Neuronal stem cell (in vitro differentiated cells): Measurements from ENCODE around the gene UTS2B.

Source experiments
- DNase-seq: peaks from one replicate; pipeline ENCODE4 v3.0.0-alpha.2; 2013; ENCODE audit warnings: low spot score
- H2AFZ ChIP-seq: one replicate; pipeline ENCODE4 v1.6.1; 2013; ENCODE audit warnings: mild to moderate bottlenecking, low read length, inconsistent platforms
- H2AK5ac ChIP-seq: 2 replicates; pipeline ENCODE4 v1.6.1; 2013; ENCODE audit warnings: low read depth, mild to moderate bottlenecking, inconsistent platforms, low read length, moderate library complexity, mixed read lengths
- H2BK120ac ChIP-seq: 2 replicates; pipeline ENCODE4 v1.6.1; 2013; ENCODE audit warnings: low read depth, mild to moderate bottlenecking, inconsistent platforms, low read length, moderate library complexity, mixed read lengths
- H2BK12ac ChIP-seq: one replicate; pipeline ENCODE4 v1.6.1; 2013; ENCODE audit warnings: low read length, inconsistent platforms
- H2BK15ac ChIP-seq: 2 replicates; pipeline ENCODE4 v1.6.1; 2013; ENCODE audit warnings: mild to moderate bottlenecking, low read length, inconsistent platforms, mixed read lengths
- H2BK5ac ChIP-seq: one replicate; pipeline ENCODE4 v1.6.1; 2013; ENCODE audit warnings: inconsistent platforms, mild to moderate bottlenecking, low read length, moderate library complexity
- H3K14ac ChIP-seq: one replicate; pipeline ENCODE4 v1.6.1; 2013; ENCODE audit warnings: low read length, inconsistent platforms
- H3K18ac ChIP-seq: 2 replicates; pipeline ENCODE4 v1.6.1; 2013; ENCODE audit warnings: low read length, inconsistent platforms
- H3K23ac ChIP-seq: 2 replicates; pipeline ENCODE4 v1.6.1; 2013; ENCODE audit warnings: low read depth, mild to moderate bottlenecking, mixed read lengths, low read length, inconsistent platforms; ENCODE audit not compliant: poor library complexity
- H3K27ac ChIP-seq: replicated peaks from 3 replicates; pipeline ENCODE4 v1.5.1; 2013; ENCODE audit warnings: low read length, inconsistent platforms
- H3K27me3 ChIP-seq, 3 experiments: 2 replicates each; pipeline ENCODE4 v1.6.1; 2013; ENCODE audit warnings: low read length in 3 of 3, mild to moderate bottlenecking in 2 of 3, inconsistent platforms in 1 of 3, low read depth in 1 of 3, mixed read lengths in 1 of 3, moderate library complexity in 1 of 3; ENCODE audit not compliant: control insufficient read depth in 3 of 3, insufficient read depth in 3 of 3
- H3K36me3 ChIP-seq, 2 donors: replicated peaks in 1 of 2; 2 replicates each; pipeline ENCODE4 v1.6.1; 2013; ENCODE audit warnings: low read length in 2 of 2; ENCODE audit not compliant: control insufficient read depth in 2 of 2, insufficient read depth in 2 of 2
- H3K4ac ChIP-seq: 2 replicates; pipeline ENCODE4 v1.6.1; 2013; ENCODE audit warnings: inconsistent platforms, mild to moderate bottlenecking, low read length, moderate library complexity
- H3K4me1 ChIP-seq, 2 donors: 1 replicate in 1 of 2; 2 replicates in 1 of 2; pipeline ENCODE4 v1.6.1; 2013; ENCODE audit warnings: low read length in 2 of 2, low read depth in 1 of 2; ENCODE audit not compliant: control insufficient read depth in 2 of 2, insufficient read depth in 1 of 2
- H3K4me2 ChIP-seq: one replicate; pipeline ENCODE4 v1.6.1; 2013; ENCODE audit warnings: mild to moderate bottlenecking, low read length, inconsistent platforms; ENCODE audit not compliant: insufficient read depth, poor library complexity, severe bottlenecking
- H3K4me3 ChIP-seq, 2 donors: 2 replicates each; pipeline ENCODE4 v1.5.1; 2013; ENCODE audit warnings: low read length in 2 of 2, mild to moderate bottlenecking in 2 of 2, inconsistent platforms in 1 of 2, moderate library complexity in 1 of 2
- H3K79me1 ChIP-seq: one replicate; pipeline ENCODE4 v1.6.1; 2013; ENCODE audit warnings: low read depth, mild to moderate bottlenecking, inconsistent platforms, low read length, moderate library complexity
- H3K9ac ChIP-seq: one replicate; pipeline ENCODE4 v1.6.1; 2013; ENCODE audit warnings: mild to moderate bottlenecking, low read depth, low read length, inconsistent platforms; ENCODE audit not compliant: poor library complexity
- H3K9me3 ChIP-seq, 2 donors: replicated peaks in 1 of 2; 2 replicates each; pipeline versions ENCODE3 to v1.6.1; 2013; ENCODE audit warnings: low read length in 2 of 2, mild to moderate bottlenecking in 2 of 2, inconsistent platforms in 1 of 2, low read depth in 1 of 2, mixed read lengths in 1 of 2, moderate library complexity in 1 of 2; ENCODE audit not compliant: control insufficient read depth in 2 of 2, insufficient read depth in 1 of 2
- H4K8ac ChIP-seq: one replicate; pipeline ENCODE4 v1.6.1; 2013; ENCODE audit warnings: low read depth, mild to moderate bottlenecking, inconsistent platforms, low read length, moderate library complexity
- H4K91ac ChIP-seq: one replicate; pipeline ENCODE4 v1.6.1; 2013; ENCODE audit warnings: low read length, low read depth, mild to moderate bottlenecking, inconsistent platforms; ENCODE audit not compliant: poor library complexity
- WGBS, 2 donors: extraction: QIAGEN DNeasy Blood & Tissue Kit; methylation state at CpG; one replicate each; pipeline ENCODE4 v1.1.7; 2013; ENCODE audit warnings: missing lambda C conversion rate in 2 of 2, mixed read lengths in 1 of 2; ENCODE audit not compliant: insufficient read length in 2 of 2, insufficient replicate concordance in 1 of 2; ENCODE audit errors: extremely low coverage in 2 of 2; 5-methylcytosine and 5-hydroxymethylcytosine counted together

UTS2B gene

DNA sequence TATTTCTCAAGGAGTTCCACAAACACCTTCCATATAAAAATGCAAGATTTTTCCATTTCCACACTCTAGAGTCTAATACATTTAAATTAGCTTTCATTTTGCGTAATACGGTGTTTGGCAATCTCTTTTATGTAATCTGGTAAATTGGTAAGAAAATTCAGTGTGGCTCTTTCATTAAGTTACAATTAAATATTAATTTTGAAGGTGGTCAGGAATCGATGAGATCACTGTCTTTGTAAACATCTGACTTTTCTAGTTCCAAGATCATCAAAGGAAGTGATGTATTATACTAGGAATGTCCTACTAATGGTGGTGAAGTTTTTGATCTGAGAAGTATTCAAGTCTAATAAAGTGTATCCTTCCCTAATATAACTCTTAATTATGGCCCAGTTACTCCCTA, 1.1 kb upstream of the UTS2B start:
- H2BK5ac ChIP-seq, result no peak overlapping the region
- WGBS, 2 donors, result no CpG with 5 or more reads among the region's 3 CpGs
- peaks cover 0 to 3% of the 10 kb centered on the region in 2 donors for H3K9me3 ChIP-seq
- H4K8ac ChIP-seq, result no peak overlapping the region
- no peak overlapping the region for H3K27ac ChIP-seq
- no peaks in the 10 kb centered on the region for H3K36me3 ChIP-seq
- no peak overlapping the region for H3K23ac ChIP-seq
- H2BK120ac ChIP-seq, result no peak overlapping the region
- no peak overlapping the region for H2BK15ac ChIP-seq
- peak overlapping the region in 1 of 2 donors; percentile 55 for H3K4me3 ChIP-seq
- no peak overlapping the region for H3K9ac ChIP-seq
- no peaks in the 10 kb centered on the region for H3K79me1 ChIP-seq
- no peak overlapping the region for H3K4me2 ChIP-seq
- no peak overlapping the region for H4K91ac ChIP-seq
- no peaks in the 10 kb centered on the region for H3K27me3 ChIP-seq
- no peak overlapping the region for H3K4ac ChIP-seq
- no peak overlapping the region for H2AFZ ChIP-seq
- no peak overlapping the region for H2AK5ac ChIP-seq
- peaks cover 12 to 14% of the 10 kb centered on the region in 2 donors for H3K4me1 ChIP-seq
- H2BK12ac ChIP-seq, result no peak overlapping the region
- DNase-seq, result no peak
- no peak overlapping the region for H3K18ac ChIP-seq
- no peak overlapping the region for H3K14ac ChIP-seq

DNA sequence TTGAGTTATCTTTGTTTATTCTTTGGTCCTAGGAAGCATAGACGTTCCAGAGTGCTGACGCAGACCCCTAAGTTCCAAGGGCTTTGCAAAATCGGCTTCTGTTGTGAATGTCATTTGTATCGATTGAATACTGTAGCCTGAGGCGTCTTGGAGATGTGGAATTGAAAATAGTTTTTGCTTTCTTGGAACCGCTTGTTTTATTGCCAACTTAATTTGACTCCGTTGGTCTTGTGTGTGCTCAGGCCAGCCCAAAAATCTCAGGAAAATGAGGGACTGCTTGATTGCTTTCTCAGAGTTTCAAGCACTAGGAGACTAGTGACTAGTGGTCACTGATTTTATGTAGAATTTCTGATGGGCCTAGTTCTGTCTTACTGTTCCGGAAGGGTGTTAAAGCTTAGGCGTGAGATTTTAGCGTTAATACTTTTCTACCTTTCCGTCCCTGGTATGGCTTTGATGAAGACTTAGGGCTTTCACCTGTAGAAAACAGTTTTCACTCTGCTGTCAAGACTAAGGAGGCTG, 263 bp upstream of the UTS2B start:
- Histone ChIP-seq H3K9ac (no peak overlapping the region), H3K27ac (peak overlapping the region; percentile 32)

GRCh38 chr3:191328962-191329653, 1.2 kb downstream of the UTS2B start, which contains the start of gene CCDC50:
CCDC50 (plus strand) TSS chr3:191329394; CDS start chr3:191329675, 281 bp downstream.
- Histone ChIP-seq H2BK12ac (no peak within 1 kb of the TSS), H2BK15ac (peak within 1 kb of the TSS; percentile 84), H3K9ac (peak within 1 kb of the TSS; percentile 96), H3K18ac (peak within 1 kb of the TSS; percentile 99), H3K79me1 (no peaks in the 10 kb centered on the region), H3K4me2 (peak within 1 kb of the TSS; percentile 61), H3K23ac (peak within 1 kb of the TSS; percentile 96), H3K9me3 (no peaks in the 10 kb centered on the region), H4K8ac (no peak within 1 kb of the TSS), H3K27ac (peak within 1 kb of the TSS; percentile 80), H3K4me1 (peaks cover 12 to 14% of the 10 kb centered on the region in 2 donors), H2AK5ac (peak within 1 kb of the TSS; percentile 15), H2BK5ac (peak within 1 kb of the TSS; percentile 70), H3K36me3 (no peaks in the 10 kb centered on the region), H3K4me3 (peak within 1 kb of the TSS; percentile 55 to 97), H3K27me3 (no peaks in the 10 kb centered on the region), H2AFZ (peak within 1 kb of the TSS; percentile 94), H2BK120ac (no peak within 1 kb of the TSS), H3K14ac (peak within 1 kb of the TSS; percentile 33), H4K91ac (peak within 1 kb of the TSS; percentile 28), H3K4ac (peak within 1 kb of the TSS; percentile 76)
- WGBS, 2 donors, result no CpG with 5 or more reads among the region's 63 CpGs
- peak; percentile 62 for DNase-seq

More for the DNA sequence above, 263 bp upstream of the UTS2B start:
- Histone ChIP-seq H2AK5ac (no peak overlapping the region), H3K79me1 (no peaks in the 10 kb centered on the region), H3K4me3 (peak overlapping the region; percentile 55 to 97), H3K4me2 (peak overlapping the region; percentile 61), H2AFZ (peak overlapping the region; percentile 94), H2BK5ac (no peak overlapping the region), H3K18ac (no peak overlapping the region), H4K8ac (no peak overlapping the region), H2BK12ac (no peak overlapping the region), H3K23ac (no peak overlapping the region), H3K36me3 (no peaks in the 10 kb centered on the region), H2BK120ac (no peak overlapping the region), H3K4me1 (peaks cover 12 to 14% of the 10 kb centered on the region in 2 donors), H3K14ac (no peak overlapping the region), H3K27me3 (no peaks in the 10 kb centered on the region), H3K9me3 (no peaks in the 10 kb centered on the region), H3K4ac (no peak overlapping the region), H2BK15ac (no peak overlapping the region), H4K91ac (no peak overlapping the region)
- no CpG with 5 or more reads among the region's 11 CpGs for WGBS, 2 donors
- no peak for DNase-seq

DNA sequence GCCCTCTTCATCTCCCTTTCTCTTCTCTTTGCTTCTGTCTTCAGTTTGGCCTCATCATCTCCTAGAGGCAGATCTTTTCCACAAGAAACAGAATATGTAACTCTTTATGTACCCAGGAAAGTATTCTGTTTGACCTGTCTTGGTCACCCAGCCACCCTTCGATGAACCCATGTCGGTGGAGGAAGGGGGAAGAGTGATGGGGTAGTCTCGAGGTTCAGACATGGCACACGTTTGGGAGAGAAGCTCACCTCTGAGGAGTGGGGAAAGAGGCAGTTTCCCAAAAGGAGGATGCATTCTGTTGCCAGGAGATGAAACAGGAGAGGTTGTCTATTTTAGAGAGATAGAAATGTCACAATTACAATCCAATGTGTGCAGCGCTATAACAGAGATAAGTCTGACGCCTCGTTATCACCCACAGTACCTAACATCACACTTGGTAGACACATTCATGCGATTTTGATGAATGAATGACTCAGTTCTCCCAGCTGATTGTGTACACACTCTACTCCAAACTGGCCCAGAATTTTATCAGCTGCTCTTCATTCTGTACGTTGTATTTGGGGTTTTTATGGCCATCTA, 1.9 kb downstream of the UTS2B start:
- H3K4me1 ChIP-seq, result peaks cover 12 to 14% of the 10 kb centered on the region in 2 donors
- no peaks in the 10 kb centered on the region for H3K36me3 ChIP-seq
- no peak overlapping the region for H3K9ac ChIP-seq
- H3K4me2 ChIP-seq, result peak overlapping the region; percentile 61
- H3K23ac ChIP-seq, result no peak overlapping the region
- H3K14ac ChIP-seq, result no peak overlapping the region
- peak overlapping the region; percentile 94 for H2AFZ ChIP-seq
- H2AK5ac ChIP-seq, result no peak overlapping the region
- no peak overlapping the region for H3K27ac ChIP-seq
- H2BK15ac ChIP-seq, result no peak overlapping the region
- H3K9me3 ChIP-seq, result no peaks in the 10 kb centered on the region
- no peak overlapping the region for H2BK12ac ChIP-seq
- no peaks in the 10 kb centered on the region for H3K27me3 ChIP-seq
- H2BK5ac ChIP-seq, result no peak overlapping the region
- no CpG with 5 or more reads among the region's 9 CpGs for WGBS, 2 donors
- no peak overlapping the region for H4K91ac ChIP-seq
- DNase-seq, result no peak
- no peak overlapping the region for H3K4ac ChIP-seq
- H3K79me1 ChIP-seq, result no peaks in the 10 kb centered on the region
- no peak overlapping the region for H3K18ac ChIP-seq
- H3K4me3 ChIP-seq, result peak overlapping the region in 1 of 2 donors; percentile 55
- H2BK120ac ChIP-seq, result no peak overlapping the region
- no peak overlapping the region for H4K8ac ChIP-seq
